ENCODE results near the gene HSD11B2.

HSD11B2 gene

DNA sequence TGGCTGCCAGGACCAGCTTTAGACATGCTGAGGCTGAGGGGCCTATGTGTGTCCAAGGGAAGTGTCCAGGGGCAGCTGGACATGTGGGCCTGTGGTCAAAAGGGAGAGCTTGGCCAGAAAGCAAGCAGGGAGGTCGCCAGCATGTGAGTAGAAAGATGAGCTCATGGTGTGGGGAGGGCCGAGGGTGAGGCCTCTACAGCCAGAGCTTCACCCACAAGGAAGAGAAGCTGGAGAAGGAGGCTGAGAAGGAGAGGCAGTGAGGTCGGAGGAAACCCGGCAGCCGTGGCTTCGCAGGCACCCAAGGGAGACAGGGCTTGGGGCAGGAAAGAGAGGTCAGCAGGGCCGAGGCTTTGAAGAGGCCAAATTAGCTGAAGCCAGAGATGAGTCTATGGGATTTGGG is 4.0 kb upstream of the HSD11B2 start:
- ChIA-PET POLR2A (interaction anchor here (1.0 kb wide), 1 partner anchor 27 kb away, joined by 3 read pairs; no protein-coding TSS in a partner anchor), CTCF (interaction anchor here (1.1 to 6.0 kb wide), 6 partner anchors 10 to 100 kb away, joined by 3 to 50 read pairs (median 9); partner anchors contain the start of genes KCTD19, LRRC36 and ZDHHC1)
- TF ChIP-seq FOXA1 (IDR thresholded peaks at IDR 0.05) = no peak
- TF ChIP-seq, protein P1, sequence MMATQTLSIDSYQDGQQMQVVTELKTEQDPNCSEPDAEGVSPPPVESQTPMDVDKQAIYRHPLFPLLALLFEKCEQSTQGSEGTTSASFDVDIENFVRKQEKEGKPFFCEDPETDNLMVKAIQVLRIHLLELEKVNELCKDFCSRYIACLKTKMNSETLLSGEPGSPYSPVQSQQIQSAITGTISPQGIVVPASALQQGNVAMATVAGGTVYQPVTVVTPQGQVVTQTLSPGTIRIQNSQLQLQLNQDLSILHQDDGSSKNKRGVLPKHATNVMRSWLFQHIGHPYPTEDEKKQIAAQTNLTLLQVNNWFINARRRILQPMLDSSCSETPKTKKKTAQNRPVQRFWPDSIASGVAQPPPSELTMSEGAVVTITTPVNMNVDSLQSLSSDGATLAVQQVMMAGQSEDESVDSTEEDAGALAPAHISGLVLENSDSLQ (IDR thresholded peaks at IDR 0.05) = no peak
- no peak for TF ChIP-seq TARDBP (IDR thresholded peaks at IDR 0.05)
- TF ChIP-seq FOXM1 (IDR thresholded peaks at IDR 0.05; ENCODE audit: borderline replicate concordance) = no peak
- no peak for TF ChIP-seq SP1 (IDR thresholded peaks at IDR 0.05)
- TF ChIP-seq ARNT (IDR thresholded peaks at IDR 0.05) = no peak
- TF ChIP-seq CTBP1 (IDR thresholded peaks at IDR 0.05; ENCODE audit: borderline replicate concordance) = no peak
- TF ChIP-seq BHLHE40 (IDR thresholded peaks at IDR 0.05; ENCODE audit: borderline replicate concordance) = no peak
- TF ChIP-seq ELF4 (IDR thresholded peaks at IDR 0.05) = no peak
- TF ChIP-seq ZNF384 (IDR thresholded peaks at IDR 0.05) = no peak
- no peak for TF ChIP-seq FOXK2 (IDR thresholded peaks at IDR 0.05)
- TF ChIP-seq NFRKB (IDR thresholded peaks at IDR 0.05) = no peak
- DNase-seq (ENCODE audit: extremely low spot score) = no peak

DNA sequence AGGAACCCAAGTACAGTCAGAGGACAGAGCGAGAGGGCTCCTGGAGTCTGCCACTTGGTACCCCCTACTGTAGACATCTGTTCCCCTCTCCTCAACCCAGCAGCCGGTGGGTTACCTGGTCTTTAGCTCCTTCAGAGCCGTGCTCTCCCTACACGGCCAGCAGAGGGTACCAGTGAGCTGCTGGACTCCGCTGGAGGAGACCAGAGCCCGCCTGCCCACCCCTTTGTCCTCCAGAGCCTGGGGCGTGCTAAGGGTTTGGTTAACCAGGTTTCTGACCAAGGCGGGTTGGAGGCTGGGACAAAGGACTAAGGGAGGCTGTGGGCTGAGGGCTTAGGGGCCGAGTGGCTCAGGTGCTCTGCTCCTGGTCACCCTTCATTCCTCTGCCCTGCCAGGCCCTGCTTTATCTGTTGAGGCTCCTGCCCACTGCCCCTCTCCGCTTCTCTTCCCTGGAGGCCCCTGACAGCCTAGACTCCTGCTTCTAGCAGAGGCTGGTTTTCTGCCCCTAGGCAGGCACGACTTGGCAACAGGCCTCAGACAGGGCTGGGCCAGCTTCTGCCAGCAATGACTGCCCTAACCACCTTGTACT is 2.7 kb upstream of the HSD11B2 start:
- peak; percentile 83 for DNase-seq (ENCODE audit: extremely low spot score)
- ChIA-PET CTCF (interaction anchor here (0.5 to 6.0 kb wide), 17 partner anchors 11 to 381 kb away, joined by 3 to 50 read pairs (median 4); partner anchors contain the start of genes ATP6V0D1, KCTD19, LRRC36 and TPPP3), POLR2A (interaction anchor here (0.6 to 1.1 kb wide), 3 partner anchors 13 to 180 kb away, joined by 3 read pairs; partner anchors contain the start of gene ATP6V0D1)
- TF ChIP-seq, protein P1 (IDR thresholded peaks at IDR 0.05) = no peak
- TF ChIP-seq L3MBTL2 (conservative IDR thresholded peaks at IDR 0.05) = no peak
- TF ChIP-seq ELF4 (IDR thresholded peaks at IDR 0.05) = no peak
- no peak for TF ChIP-seq ARNT (IDR thresholded peaks at IDR 0.05)
- no peak for TF ChIP-seq HDGF (IDR thresholded peaks at IDR 0.05; ENCODE audit: borderline replicate concordance)
- no peak for TF ChIP-seq FOXA1 (IDR thresholded peaks at IDR 0.05)
- no peak for TF ChIP-seq FOXM1 (IDR thresholded peaks at IDR 0.05; ENCODE audit: borderline replicate concordance)
- TF ChIP-seq ZNF384 (IDR thresholded peaks at IDR 0.05) = no peak
- TF ChIP-seq NFRKB (IDR thresholded peaks at IDR 0.05) = no peak
- TF ChIP-seq CTBP1 (IDR thresholded peaks at IDR 0.05; ENCODE audit: borderline replicate concordance) = no peak
- TF ChIP-seq FOXK2 (IDR thresholded peaks at IDR 0.05) = no peak
- no peak for TF ChIP-seq BHLHE40 (IDR thresholded peaks at IDR 0.05; ENCODE audit: borderline replicate concordance)
- TF ChIP-seq TARDBP (IDR thresholded peaks at IDR 0.05) = no peak
- no peak for TF ChIP-seq SUZ12 (IDR thresholded peaks at IDR 0.05)
- no peak for TF ChIP-seq LEF1 (IDR thresholded peaks at IDR 0.05; ENCODE audit: borderline replicate concordance)
- no peak for TF ChIP-seq SP1 (IDR thresholded peaks at IDR 0.05)

DNA sequence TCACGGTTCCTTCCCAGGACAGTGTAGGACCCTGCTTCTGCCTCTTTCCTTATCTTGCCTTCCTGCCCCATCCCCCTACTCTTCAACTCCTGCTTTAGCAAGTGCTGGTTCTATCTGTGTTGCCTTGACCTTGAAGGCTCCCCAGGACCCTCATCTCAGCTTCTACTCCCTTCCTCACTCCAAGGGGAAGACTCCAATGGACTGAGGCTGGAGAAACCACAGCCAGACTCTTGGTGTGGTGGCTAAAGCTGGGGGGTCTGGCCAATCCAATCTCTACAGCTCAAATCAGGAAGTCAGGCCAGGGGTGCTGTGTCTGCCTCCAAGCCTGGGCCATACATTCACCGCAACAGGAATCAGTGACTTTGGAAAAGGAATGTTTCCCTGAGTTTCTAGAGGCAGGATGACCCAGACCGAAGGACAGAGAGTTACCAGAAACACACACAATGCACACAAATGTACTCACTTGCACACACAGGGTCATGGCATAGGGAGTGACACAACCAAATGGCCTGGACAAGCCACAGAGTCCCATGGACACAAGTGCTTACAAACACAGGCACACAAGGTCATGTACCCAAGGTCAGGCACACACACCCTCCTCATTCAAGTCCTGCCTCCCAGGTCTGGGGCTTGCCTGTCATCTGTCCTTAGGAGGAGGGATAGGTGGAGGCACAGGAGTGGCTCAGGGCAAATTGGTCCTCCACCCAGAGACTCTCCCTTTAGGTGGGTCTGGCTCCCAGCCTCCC is 1.7 kb upstream of the HSD11B2 start:
- ChIA-PET CTCF (interaction anchor here (0.6 to 6.0 kb wide), 7 partner anchors 15 to 382 kb away, joined by 3 to 50 read pairs (median 4); no protein-coding TSS in a partner anchor), POLR2A (no interaction called here)
- no peak for DNase-seq (ENCODE audit: extremely low spot score)
- TF ChIP-seq ELF4 (IDR thresholded peaks at IDR 0.05) (no peak), TARDBP (IDR thresholded peaks at IDR 0.05) (no peak), FOXA1 (IDR thresholded peaks at IDR 0.05) (no peak), NFRKB (IDR thresholded peaks at IDR 0.05) (no peak), FOXM1 (IDR thresholded peaks at IDR 0.05; ENCODE audit: borderline replicate concordance) (no peak), CTBP1 (IDR thresholded peaks at IDR 0.05; ENCODE audit: borderline replicate concordance) (no peak), BHLHE40 (IDR thresholded peaks at IDR 0.05; ENCODE audit: borderline replicate concordance) (no peak), SP1 (IDR thresholded peaks at IDR 0.05) (no peak), LEF1 (IDR thresholded peaks at IDR 0.05; ENCODE audit: borderline replicate concordance) (no peak), HDGF (IDR thresholded peaks at IDR 0.05; ENCODE audit: borderline replicate concordance) (no peak), ARNT (IDR thresholded peaks at IDR 0.05) (no peak), SUZ12 (IDR thresholded peaks at IDR 0.05) (no peak), FOXK2 (IDR thresholded peaks at IDR 0.05) (no peak), L3MBTL2 (conservative IDR thresholded peaks at IDR 0.05) (no peak), ZNF384 (IDR thresholded peaks at IDR 0.05) (no peak)
- TF ChIP-seq, protein P1 (IDR thresholded peaks at IDR 0.05) = no peak

DNA sequence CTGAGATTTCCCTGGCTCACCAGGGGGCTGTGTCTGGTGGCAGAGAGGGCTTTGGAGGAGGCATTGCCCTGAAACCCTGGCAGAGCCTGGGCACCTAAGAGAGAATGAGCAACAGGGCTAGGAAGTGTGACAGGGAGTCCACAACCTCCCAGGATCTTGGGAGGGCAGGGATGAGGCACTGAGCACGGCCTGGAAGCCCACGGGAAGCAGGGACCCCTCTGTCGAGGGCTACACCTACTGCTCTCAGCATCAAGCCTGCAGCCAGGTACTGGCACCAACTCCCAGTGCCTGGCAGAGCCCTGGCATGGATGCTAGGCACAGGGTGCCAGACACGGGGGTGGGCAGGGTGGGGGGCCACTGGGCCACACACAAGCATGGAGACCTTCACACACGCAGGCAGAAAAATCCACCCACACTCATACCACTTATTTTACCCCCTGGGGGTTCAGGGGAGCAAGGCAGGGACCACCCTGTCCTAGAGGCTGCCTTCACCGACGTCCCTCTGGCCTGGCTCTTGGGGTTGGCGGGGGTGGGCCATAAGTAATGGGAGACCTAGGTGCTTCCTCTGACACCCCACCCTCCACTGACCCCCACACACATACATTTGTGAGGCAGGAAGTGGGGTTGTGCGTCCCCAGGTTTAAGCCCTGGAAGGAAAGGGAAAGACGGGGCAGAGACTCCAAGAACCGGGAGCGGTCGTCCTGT is 970 bp upstream of the HSD11B2 start:
- ChIA-PET CTCF (interaction anchor here (6.0 kb wide), 1 partner anchor 35 kb away, joined by 50 read pairs; no protein-coding TSS in a partner anchor), POLR2A (interaction anchor here (1.1 kb wide), 1 partner anchor 11 kb away, joined by 3 read pairs; no protein-coding TSS in a partner anchor)
- TF ChIP-seq BHLHE40 (IDR thresholded peaks at IDR 0.05; ENCODE audit: borderline replicate concordance) (no peak), LEF1 (IDR thresholded peaks at IDR 0.05; ENCODE audit: borderline replicate concordance) (no peak), ZNF384 (IDR thresholded peaks at IDR 0.05) (no peak), HDGF (IDR thresholded peaks at IDR 0.05; ENCODE audit: borderline replicate concordance) (no peak), FOXK2 (IDR thresholded peaks at IDR 0.05) (no peak), L3MBTL2 (conservative IDR thresholded peaks at IDR 0.05) (no peak), NFRKB (IDR thresholded peaks at IDR 0.05) (no peak), SUZ12 (IDR thresholded peaks at IDR 0.05) (no peak), ELF4 (IDR thresholded peaks at IDR 0.05) (no peak), ARNT (IDR thresholded peaks at IDR 0.05) (no peak), TARDBP (IDR thresholded peaks at IDR 0.05) (no peak), FOXA1 (IDR thresholded peaks at IDR 0.05) (no peak), FOXM1 (IDR thresholded peaks at IDR 0.05; ENCODE audit: borderline replicate concordance) (no peak), CTBP1 (IDR thresholded peaks at IDR 0.05; ENCODE audit: borderline replicate concordance) (no peak), SP1 (IDR thresholded peaks at IDR 0.05) (no peak)
- TF ChIP-seq, protein P1 (IDR thresholded peaks at IDR 0.05) = no peak

More for the DNA sequence above, 970 bp upstream of the HSD11B2 start:
- DNase-seq (ENCODE audit: extremely low spot score) = no peak

Data from HEK293T (cell line).